ENCODE data around the gene CCBE1.

The CCBE1 gene

GRCh38 chr18:59640721-59641120, 56.5 kb downstream of the CCBE1 start:
- Mint-ChIP-seq H3K27me3 (ENCODE audit: low read depth) (peaks cover 12% of the 10 kb centered on the region), H3K27ac (no peak overlapping the region), H3K9me3 (no peaks in the 10 kb centered on the region), H3K36me3 (ENCODE audit: low read depth) (no peaks in the 10 kb centered on the region), H3K4me3 (no peak overlapping the region), H3K4me1 (ENCODE audit: low read depth) (no peaks in the 10 kb centered on the region)

- H3K4me1 Mint-ChIP-seq (ENCODE audit: low read depth): no peaks in the 10 kb centered on the region
- no peak overlapping the region for H3K27ac Mint-ChIP-seq
- no peaks in the 10 kb centered on the region for H3K9me3 Mint-ChIP-seq
- H3K36me3 Mint-ChIP-seq (ENCODE audit: low read depth): no peaks in the 10 kb centered on the region
- H3K4me3 Mint-ChIP-seq: no peak overlapping the region
- peaks cover 12% of the 10 kb centered on the region for H3K27me3 Mint-ChIP-seq (ENCODE audit: low read depth)
Measured at GRCh38 chr18:59639821-59640220, 57.4 kb downstream of the CCBE1 start.

DNA sequence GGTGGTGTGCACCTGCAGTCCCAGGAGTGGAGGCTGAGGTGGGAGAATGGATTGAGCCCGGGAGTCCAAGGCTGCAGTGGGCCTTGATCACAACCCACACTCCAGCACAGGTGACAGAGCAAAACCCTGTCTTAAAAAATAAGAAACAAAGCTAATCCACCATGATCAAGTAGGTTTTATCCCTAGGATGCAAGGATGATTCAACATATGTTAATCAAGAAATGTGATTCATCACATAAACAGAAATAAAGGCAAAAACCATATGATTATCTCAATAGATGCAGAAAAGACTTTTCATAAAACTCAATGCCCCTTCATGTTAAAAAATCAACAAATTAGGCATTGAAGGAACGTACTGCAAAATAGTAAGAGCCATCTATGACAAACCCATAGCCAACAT, 58.1 kb downstream of the CCBE1 start:
- H3K36me3 Mint-ChIP-seq (ENCODE audit: low read depth): no peaks in the 10 kb centered on the region
- no peaks in the 10 kb centered on the region for H3K4me1 Mint-ChIP-seq (ENCODE audit: low read depth)
- no peak overlapping the region for H3K4me3 Mint-ChIP-seq
- peaks cover 12% of the 10 kb centered on the region for H3K27me3 Mint-ChIP-seq (ENCODE audit: low read depth)
- H3K27ac Mint-ChIP-seq: no peak overlapping the region
- H3K9me3 Mint-ChIP-seq: no peaks in the 10 kb centered on the region

- Mint-ChIP-seq H3K4me3 (no peak overlapping the region), H3K4me1 (ENCODE audit: low read depth) (no peaks in the 10 kb centered on the region), H3K36me3 (ENCODE audit: low read depth) (no peaks in the 10 kb centered on the region), H3K9me3 (no peaks in the 10 kb centered on the region), H3K27ac (no peak overlapping the region), H3K27me3 (ENCODE audit: low read depth) (peaks cover 12% of the 10 kb centered on the region)
Measured at GRCh38 chr18:59633961-59634485, 63.2 kb downstream of the CCBE1 start.

DNA sequence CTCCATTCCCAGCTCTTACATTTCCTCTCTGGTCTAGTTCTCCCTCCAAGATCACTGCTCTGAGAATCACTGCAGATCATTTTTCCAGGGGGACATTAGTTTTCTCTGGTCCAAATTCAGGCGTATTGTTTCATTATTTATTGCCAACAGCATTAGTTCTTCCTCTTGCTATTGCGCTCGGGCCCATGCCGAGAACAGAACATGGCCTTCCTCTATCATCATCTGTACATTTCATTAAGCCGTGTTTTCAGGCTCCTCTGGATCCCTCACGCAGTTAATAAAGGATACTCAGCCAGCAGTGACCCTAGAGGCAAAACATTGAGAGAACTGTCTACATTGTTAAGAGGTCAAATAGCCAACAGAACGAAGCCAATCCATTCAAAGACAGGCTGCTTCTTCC, 63.9 kb downstream of the CCBE1 start:
- Mint-ChIP-seq H3K27me3 (ENCODE audit: low read depth) (peaks cover 12% of the 10 kb centered on the region), H3K4me3 (no peak overlapping the region), H3K4me1 (ENCODE audit: low read depth) (no peaks in the 10 kb centered on the region), H3K27ac (no peak overlapping the region), H3K36me3 (ENCODE audit: low read depth) (no peaks in the 10 kb centered on the region), H3K9me3 (no peaks in the 10 kb centered on the region)

GRCh38 chr18:59631583-59632181, 65.5 kb downstream of the CCBE1 start:
- Mint-ChIP-seq H3K36me3 (ENCODE audit: low read depth) (no peaks in the 10 kb centered on the region), H3K27me3 (ENCODE audit: low read depth) (peaks cover 9% of the 10 kb centered on the region), H3K9me3 (no peaks in the 10 kb centered on the region), H3K4me3 (no peak overlapping the region), H3K27ac (no peak overlapping the region), H3K4me1 (ENCODE audit: low read depth) (no peaks in the 10 kb centered on the region)

- H3K4me1 Mint-ChIP-seq (ENCODE audit: low read depth): no peaks in the 10 kb centered on the region
- H3K9me3 Mint-ChIP-seq: no peaks in the 10 kb centered on the region
- H3K36me3 Mint-ChIP-seq (ENCODE audit: low read depth): no peaks in the 10 kb centered on the region
- H3K4me3 Mint-ChIP-seq: no peak overlapping the region
- H3K27ac Mint-ChIP-seq: no peak overlapping the region
- no peaks in the 10 kb centered on the region for H3K27me3 Mint-ChIP-seq (ENCODE audit: low read depth)
Measured at GRCh38 chr18:59629894-59630293, 67.3 kb downstream of the CCBE1 start.

DNA sequence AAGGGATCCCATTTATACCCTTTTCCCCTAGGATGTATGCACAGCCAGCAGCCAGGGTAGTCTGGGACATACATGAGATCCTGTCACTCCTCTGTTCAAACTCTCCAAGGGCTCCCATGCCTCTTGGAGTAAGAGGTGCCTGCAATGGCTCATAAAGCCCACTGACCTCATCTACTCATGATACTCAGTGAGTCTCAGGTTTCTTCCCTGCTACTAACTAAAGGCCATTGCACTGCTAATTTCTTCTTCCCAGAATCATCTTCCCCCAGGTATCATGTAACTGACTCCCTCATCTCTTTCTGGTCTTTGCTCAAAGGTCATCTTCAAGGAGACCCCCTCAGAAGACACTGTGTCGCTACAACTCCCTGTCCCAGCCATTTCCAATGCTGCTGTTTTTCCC, 68.2 kb downstream of the CCBE1 start:
- H3K4me1 Mint-ChIP-seq (ENCODE audit: low read depth): no peaks in the 10 kb centered on the region
- H3K9me3 Mint-ChIP-seq: no peaks in the 10 kb centered on the region
- no peak overlapping the region for H3K4me3 Mint-ChIP-seq
- no peak overlapping the region for H3K27ac Mint-ChIP-seq
- H3K36me3 Mint-ChIP-seq (ENCODE audit: low read depth): no peaks in the 10 kb centered on the region
- no peaks in the 10 kb centered on the region for H3K27me3 Mint-ChIP-seq (ENCODE audit: low read depth)

DNA sequence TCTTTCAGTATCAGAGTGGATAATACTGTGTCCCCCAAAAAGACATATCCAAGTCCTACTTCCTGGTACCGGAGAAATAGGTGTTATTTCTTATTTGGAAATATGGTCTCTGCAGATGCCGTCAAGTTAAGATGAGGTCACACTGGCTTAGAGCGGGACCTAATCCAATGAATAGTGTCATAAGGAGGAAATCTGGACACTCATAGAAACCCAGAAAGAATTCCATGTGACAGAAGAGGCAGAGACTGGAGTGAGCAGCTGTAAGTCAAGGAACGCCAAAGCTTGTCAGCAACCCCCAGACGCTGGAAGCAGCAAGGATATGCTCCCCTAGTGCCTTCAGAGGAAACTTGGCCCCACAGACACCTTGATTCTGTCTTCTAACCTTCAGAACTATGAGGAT, 69.8 kb downstream of the CCBE1 start:
- H3K4me1 Mint-ChIP-seq (ENCODE audit: low read depth): no peaks in the 10 kb centered on the region
- no peak overlapping the region for H3K27ac Mint-ChIP-seq
- H3K9me3 Mint-ChIP-seq: no peaks in the 10 kb centered on the region
- H3K36me3 Mint-ChIP-seq (ENCODE audit: low read depth): no peaks in the 10 kb centered on the region
- no peaks in the 10 kb centered on the region for H3K27me3 Mint-ChIP-seq (ENCODE audit: low read depth)
- no peak overlapping the region for H3K4me3 Mint-ChIP-seq

GRCh38 chr18:59624369-59624765, 72.9 kb downstream of the CCBE1 start:
- H3K4me1 Mint-ChIP-seq (ENCODE audit: low read depth): no peaks in the 10 kb centered on the region
- no peak overlapping the region for H3K4me3 Mint-ChIP-seq
- no peak overlapping the region for H3K27ac Mint-ChIP-seq
- no peaks in the 10 kb centered on the region for H3K9me3 Mint-ChIP-seq
- H3K36me3 Mint-ChIP-seq (ENCODE audit: low read depth): no peaks in the 10 kb centered on the region
- no peaks in the 10 kb centered on the region for H3K27me3 Mint-ChIP-seq (ENCODE audit: low read depth)

DNA sequence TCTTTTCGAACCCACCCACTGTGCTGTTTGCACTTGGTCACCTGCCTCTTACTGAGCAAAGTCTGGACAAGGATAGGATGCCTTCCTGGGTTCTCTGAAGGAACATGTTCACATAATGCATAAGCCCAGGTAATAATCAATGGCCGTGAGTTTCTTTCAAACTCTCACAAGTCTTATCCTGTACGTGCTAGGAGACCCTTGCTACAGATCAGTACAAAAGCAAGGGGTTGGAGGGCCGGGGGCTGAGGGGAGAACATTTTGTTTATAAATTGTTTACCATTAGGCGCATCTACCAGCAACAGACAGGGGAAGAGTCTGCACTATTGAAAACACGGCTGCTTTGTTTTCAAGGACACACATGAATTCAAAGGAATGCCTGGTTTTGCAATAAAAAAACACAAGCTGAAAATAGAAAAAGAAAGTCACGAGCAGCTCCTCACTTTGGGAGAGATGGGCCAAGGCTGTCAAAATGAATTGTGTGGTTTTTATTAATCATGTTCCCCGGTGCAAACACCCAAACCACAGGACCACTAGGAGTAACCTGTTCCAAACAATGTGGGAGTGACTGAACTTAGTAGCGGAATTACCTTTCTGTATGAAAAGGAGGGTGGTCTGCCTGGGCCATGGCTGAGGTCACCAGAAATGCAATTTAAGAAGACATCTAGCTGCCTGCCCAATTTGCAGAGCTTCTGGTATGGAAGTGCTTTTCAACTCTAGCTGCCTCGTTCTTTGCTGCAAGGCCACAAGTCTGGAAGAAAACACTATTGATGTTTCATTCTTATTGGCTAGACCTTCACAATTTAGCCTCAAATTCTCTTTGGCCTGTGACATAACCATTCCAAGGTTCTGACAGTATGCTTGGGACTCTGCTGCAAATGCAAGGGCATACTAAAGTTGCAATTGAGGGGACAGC, 73.5 kb downstream of the CCBE1 start:
- H3K4me1 Mint-ChIP-seq (ENCODE audit: low read depth): no peaks in the 10 kb centered on the region
- no peak overlapping the region for H3K4me3 Mint-ChIP-seq
- H3K36me3 Mint-ChIP-seq (ENCODE audit: low read depth): no peaks in the 10 kb centered on the region

GRCh38 chr18:59621027-59621426, 76.2 kb downstream of the CCBE1 start:
- H3K4me3 Mint-ChIP-seq: no peak overlapping the region
- H3K27ac Mint-ChIP-seq: no peak overlapping the region
- H3K27me3 Mint-ChIP-seq (ENCODE audit: low read depth): no peaks in the 10 kb centered on the region
- H3K9me3 Mint-ChIP-seq: no peaks in the 10 kb centered on the region
- no peaks in the 10 kb centered on the region for H3K36me3 Mint-ChIP-seq (ENCODE audit: low read depth)
- no peaks in the 10 kb centered on the region for H3K4me1 Mint-ChIP-seq (ENCODE audit: low read depth)

More for the DNA sequence above, 73.5 kb downstream of the CCBE1 start:
- no peaks in the 10 kb centered on the region for H3K27me3 Mint-ChIP-seq (ENCODE audit: low read depth)
- H3K9me3 Mint-ChIP-seq: no peaks in the 10 kb centered on the region
- H3K27ac Mint-ChIP-seq: no peak overlapping the region

DNA sequence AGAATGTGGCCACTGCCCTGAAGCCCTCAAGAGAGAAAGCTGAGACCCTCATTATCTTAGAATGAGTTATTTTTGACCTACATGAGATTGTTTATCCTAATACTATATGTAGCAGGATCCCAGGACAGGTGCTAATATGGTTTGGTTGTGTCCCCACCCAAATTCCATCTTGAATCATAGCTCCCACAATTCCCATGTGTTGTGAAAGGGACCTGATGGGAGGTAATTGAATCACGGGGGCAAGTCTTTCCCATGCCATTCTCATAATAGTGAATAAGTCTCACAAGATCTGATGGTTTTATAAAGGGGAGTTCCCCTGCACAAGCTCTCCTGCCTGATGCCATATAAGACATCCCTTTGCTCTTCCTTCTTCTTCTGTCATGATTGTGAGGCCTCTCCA, 76.8 kb downstream of the CCBE1 start:
- no peaks in the 10 kb centered on the region for H3K9me3 Mint-ChIP-seq
- H3K36me3 Mint-ChIP-seq (ENCODE audit: low read depth): no peaks in the 10 kb centered on the region

DNA sequence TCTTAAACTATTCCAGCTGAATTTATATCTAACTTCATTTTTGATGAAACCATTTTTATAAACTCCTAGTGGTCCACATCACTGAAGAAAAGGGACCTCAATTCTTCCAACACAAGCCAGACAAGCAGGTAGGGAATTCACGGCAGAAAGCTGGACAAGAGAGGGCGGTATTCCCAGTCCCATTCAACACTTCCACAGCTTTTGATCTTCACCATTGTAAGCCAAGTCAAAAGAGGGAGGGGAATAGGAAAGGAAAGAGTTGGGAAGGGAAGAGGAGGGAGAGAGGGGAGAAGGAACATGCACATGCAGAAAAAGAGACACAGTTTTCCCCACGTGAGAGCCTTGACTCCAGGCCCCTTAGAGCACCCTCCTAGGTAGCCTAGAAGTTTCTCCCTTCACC, 77.4 kb downstream of the CCBE1 start:
- Mint-ChIP-seq H3K36me3 (ENCODE audit: low read depth) (no peaks in the 10 kb centered on the region), H3K27me3 (ENCODE audit: low read depth) (no peaks in the 10 kb centered on the region), H3K4me1 (ENCODE audit: low read depth) (no peaks in the 10 kb centered on the region), H3K9me3 (no peaks in the 10 kb centered on the region), H3K4me3 (no peak overlapping the region), H3K27ac (no peak overlapping the region)

More for the DNA sequence above, 76.8 kb downstream of the CCBE1 start:
- Mint-ChIP-seq H3K27me3 (ENCODE audit: low read depth) (no peaks in the 10 kb centered on the region), H3K4me3 (no peak overlapping the region), H3K4me1 (ENCODE audit: low read depth) (no peaks in the 10 kb centered on the region), H3K27ac (no peak overlapping the region)

DNA sequence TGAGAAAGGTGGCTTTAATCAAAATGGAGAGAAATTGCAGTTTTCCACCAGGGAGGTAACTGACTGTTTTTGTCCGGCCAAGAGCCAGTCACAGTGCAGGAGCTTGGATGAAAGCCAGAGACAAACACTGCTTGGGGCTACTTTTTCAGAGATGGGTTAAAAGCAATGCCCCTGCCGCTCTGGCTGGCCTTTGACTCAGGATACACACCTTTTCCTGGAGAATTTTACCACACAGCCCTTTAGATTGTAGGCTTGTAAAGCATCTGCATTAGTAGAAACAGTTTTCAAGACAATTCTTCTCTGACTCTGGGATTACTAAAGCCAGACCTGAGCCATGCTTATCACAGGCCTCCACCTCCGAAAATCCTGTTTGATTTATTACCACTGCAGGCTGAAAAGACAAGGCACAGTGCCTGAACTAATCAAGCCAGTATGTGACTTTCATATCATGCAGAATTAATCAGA, 79.7 kb downstream of the CCBE1 start:
- H3K27me3 Mint-ChIP-seq (ENCODE audit: low read depth): no peaks in the 10 kb centered on the region
- no peaks in the 10 kb centered on the region for H3K9me3 Mint-ChIP-seq
- no peaks in the 10 kb centered on the region for H3K4me1 Mint-ChIP-seq (ENCODE audit: low read depth)
- H3K4me3 Mint-ChIP-seq: no peak overlapping the region
- H3K27ac Mint-ChIP-seq: no peak overlapping the region
- no peaks in the 10 kb centered on the region for H3K36me3 Mint-ChIP-seq (ENCODE audit: low read depth)

Data from T-helper 1 cell treated with Interleukin-12 subunit alpha and Interleukin-12 subunit beta and Interleukin-4 antibody, amounts not matched to agents 30 μg/mL and 1 μg/mL, for 36 hours (primary cell).